NOMO-1 treated with DMSO at 0.1 percent for 48 hours (cell line): Measurements from ENCODE around the gene RAB13.
A peak's percentile ranks its signal among the peaks of the same experiment; 100 is the strongest.

Source experiments
- DNase-seq: peaks from one replicate; lab custom pipeline; 2025; ENCODE audit not compliant: unreplicated experiment; lab: John Stamatoyannopoulos, UW

The RAB13 gene

DNA sequence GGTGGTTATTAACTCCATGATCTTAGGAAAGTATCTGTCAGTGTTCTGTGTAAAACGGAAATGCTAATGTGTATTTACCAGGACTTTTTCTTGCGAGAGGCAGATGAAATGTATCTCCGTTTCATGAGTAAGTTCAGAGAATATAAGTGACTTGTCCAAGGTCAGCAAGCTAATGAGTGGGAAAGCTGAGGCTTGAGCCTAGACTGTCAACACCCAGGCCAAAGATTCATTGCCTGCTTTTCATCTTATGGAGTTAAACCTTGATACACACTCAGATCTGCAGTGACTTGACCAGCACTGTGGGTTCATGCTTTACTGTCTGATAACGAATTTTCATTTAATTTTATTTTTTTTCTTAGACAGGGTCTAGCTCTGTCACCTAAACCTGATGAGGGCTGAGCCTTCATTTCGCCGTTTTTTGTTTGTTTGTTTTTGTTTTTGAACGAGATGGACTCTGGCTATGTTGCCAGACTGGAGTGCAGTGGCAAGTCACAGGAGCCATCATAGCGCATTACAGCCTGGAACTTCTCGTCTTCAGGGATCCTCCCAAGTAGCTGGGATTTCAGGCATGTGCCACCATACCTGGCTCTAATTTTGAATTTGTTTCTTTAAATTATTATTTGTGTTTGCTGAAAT lies 7.7 kb downstream of the RAB13 start:
- no peak for DNase-seq

DNA sequence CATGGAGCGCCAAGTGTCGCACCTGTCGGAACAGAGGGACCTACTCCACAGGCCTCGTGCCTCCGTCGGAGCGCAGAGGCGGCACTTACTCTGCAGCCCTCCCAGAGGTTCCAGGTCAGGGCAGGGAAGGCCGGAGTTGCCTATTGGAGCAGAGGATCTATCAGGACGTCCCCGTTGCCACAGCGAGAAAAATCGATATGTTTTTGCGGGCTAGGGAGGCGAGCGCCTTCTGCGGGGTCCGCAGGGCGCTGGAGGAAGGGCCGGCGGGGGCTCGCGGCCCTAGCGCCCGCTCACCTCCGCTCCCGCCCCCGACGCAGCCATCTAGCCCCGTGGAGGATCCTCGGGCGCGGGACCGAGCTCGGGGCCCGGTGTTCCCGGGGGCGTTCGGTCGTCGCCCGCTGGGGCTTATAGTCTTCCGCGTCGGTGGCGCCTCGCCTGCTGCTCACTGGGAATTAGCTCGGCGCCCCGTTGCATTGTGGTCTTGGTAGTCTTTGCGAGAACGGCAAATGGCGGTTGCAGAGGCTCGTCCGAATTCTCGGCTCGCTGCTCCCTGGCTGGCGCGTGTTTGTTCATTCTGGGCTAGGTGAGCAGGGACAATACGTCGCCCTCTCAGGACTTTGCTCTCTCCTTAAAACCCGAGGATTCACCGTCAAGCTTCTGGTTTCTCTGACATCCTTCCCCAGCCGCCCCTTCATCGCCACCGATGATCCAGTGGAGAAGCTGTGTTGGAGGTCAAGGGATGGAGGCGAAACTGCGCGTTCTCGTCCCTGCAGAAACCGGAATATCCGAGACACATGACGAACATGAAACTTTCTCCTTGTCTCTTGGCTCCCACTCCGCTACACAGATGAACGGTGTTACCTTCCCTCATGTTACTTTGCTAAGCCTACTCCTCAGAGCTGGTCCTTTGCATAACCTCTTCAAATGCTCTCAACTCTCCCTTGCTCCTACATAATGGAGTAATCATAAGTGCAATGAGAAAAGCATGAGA lies 8.6 kb downstream of the RAB13 start, which contains the start of gene JTB:
Gene JTB, minus strand, starts transcription at position 425 of the 991 bp plus-strand sequence. Its CDS starts 422 bp downstream, at position 3.
- peak; percentile 79 for DNase-seq

DNA sequence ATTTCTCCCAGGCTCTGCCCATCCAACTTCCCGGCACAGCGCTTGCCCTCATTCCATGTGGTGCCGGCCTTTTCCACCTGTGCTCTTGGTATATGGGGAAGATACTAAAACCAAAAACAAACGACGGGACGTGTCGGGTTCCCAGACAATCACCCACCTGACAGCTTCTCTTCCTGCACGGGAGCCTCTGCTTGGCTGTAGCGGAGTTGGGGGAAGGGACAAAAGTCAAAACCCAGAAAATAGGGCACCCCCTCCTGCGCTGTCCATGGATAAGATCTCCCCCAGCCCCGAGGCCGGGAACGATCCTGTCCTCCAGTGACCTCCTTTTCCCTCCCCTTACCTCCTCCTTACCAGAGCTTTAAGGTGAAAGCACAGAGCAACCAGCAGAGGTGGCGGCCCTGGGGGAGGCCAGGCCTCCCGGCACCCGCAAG lies 9.3 kb downstream of the RAB13 start:
- no peak for DNase-seq

DNA sequence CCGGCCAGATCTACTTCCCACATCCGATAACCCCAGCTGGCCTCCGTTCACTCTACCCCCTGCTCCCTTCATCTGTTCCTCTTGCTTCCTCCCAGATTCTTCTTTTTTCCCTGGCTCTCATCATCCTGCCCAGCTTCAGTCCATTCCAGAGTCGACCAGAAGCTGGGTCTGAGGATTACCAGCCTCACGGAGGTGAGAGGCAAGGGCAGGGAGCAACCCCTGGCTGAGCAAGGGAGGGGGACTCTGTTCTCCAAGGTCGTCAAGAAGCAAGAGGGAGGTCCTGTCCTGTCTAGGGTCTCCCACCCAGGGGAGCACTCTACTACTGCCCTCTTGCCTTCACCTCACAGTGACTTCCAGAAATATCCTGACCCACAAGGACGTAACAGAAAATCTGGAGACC lies 12.6 kb downstream of the RAB13 start:
- no peak for DNase-seq

DNA sequence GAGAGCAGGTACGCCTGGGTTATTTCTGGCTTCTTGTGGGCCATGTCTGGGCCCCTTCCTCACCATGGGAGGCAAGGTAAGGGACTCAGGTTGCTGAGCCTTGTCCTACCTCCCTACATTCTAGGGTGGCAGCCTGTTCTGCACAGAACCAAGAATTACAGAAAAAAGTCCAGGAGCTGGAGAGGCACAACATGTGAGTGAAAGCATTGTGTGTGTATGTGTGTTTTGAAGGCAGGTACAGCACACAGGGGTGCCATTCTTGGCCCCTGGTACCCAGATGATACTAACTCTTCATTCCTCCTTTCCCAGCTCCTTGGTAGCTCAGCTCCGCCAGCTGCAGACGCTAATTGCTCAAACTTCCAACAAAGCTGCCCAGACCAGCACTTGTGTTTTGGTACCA lies 13.1 kb downstream of the RAB13 start:
- DNase-seq = no peak

DNA sequence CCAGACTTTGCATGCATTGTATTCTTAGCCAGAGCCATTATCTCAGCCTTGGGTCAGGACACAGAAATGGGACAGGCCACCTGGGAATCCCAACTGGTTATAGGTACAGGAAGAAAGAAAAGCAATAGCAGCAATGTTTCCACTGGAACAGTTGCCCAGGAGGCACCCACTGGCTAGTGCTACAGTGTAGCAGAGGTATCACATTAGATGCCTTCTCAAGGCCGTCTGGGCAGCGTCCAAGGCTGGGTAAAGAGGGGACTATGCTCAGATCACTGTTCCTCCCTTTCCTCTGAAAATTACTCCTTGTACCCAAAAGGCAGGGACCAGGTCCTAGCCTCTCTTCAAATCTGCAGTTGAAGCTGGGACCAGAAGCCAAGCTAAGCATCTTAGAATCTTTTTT lies 15.8 kb downstream of the RAB13 start:
- no peak for DNase-seq

DNA sequence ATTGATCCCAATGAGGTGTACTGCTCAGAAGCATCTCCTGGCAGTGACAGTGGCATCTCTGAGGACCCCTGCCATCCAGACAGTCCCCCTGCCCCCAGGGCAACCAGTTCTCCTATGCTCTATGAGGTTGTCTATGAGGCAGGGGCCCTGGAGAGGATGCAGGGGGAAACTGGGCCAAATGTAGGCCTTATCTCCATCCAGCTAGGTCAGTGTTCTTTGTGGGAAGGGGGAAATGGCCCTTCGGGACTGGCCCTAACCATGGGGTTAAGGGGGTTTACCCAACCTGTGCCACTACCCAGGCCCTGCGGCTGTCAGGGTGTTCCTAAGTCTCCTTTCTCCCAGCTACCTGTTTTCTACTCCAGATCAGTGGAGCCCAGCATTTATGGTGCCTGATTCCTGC lies 17.2 kb downstream of the RAB13 start:
- DNase-seq = no peak

DNA sequence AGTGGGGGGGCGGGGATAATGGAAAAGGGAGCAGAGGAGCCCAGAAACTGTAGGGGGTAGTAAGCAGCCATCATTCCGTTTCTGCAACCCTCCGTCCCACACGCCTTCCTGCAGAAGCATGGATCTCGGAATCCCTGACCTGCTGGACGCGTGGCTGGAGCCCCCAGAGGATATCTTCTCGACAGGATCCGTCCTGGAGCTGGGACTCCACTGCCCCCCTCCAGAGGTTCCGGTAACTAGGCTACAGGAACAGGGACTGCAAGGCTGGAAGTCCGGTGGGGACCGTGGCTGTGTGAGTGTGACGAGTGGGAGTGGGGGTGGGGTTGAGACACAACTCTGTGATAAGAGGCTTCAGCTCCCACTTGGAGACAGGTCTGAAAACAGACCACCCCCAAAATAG lies 17.7 kb downstream of the RAB13 start:
- no peak for DNase-seq

DNA sequence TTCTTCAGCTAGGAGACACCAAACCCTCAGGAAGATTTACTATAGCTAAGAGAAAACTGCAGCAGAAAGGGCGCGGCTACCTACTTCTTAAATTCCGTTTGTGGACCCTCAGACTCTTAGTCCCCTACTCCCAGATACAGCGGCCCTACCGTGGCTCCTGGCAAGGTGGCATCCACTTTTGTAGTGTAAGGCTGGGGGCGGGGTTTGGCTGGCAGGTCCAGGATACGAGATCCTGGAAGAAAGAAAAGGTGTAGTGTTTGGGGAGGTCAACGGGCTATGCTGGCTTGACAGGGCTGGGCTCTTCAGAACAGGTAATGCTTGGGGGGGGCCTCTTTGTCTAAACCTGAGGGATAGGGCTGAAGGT lies 18.2 kb downstream of the RAB13 start:
- no peak for DNase-seq

DNA sequence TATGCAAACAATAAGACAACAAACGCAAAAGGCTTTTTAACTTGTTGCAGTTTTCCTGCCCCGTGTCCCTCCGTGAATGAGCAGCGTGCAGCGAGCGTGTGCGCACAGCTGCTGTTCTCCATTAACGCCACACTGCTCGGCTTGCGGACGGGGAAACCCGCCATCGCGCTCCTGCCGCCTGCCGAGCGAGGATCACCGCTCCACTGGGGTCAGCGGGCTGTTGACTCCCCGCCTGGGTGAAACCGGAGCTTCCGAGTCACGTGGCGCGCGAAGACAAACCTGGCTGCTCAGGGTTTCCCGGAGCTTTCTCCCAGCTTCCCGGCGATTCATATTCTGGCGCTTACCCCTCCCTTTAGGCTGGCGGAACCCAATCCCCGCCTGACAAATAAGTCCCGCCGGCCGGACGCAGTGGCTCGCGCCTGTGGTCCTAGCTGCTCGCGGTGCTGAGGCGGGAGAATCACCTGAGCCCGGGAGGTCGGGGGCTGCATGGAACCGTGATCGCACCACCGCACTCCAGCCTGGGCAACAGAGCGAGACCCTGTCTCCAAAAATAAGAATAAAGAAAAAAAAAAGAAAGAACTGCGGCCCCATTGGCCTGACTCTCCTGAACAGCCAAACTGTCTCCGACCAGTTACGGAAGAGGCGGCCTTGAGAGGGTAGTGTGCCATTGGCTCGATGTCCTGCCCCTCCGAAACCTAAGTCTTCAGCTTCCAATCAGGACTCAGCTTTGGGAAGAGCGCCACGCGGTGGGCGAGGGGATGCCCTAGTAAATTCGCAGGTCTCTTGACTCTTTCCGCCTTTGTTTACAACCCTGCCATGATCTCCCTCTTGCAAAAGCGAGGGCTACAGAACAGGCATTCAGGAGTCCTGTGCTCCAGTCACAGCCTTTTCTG lies 18.8 kb downstream of the RAB13 start, which contains the start of gene CREB3L4:
Gene CREB3L4, plus strand, starts transcription at position 796 of the 893 bp plus-strand sequence. CDS start 624 bp downstream, outside the sequence.
- peak; percentile 99 for DNase-seq

DNA sequence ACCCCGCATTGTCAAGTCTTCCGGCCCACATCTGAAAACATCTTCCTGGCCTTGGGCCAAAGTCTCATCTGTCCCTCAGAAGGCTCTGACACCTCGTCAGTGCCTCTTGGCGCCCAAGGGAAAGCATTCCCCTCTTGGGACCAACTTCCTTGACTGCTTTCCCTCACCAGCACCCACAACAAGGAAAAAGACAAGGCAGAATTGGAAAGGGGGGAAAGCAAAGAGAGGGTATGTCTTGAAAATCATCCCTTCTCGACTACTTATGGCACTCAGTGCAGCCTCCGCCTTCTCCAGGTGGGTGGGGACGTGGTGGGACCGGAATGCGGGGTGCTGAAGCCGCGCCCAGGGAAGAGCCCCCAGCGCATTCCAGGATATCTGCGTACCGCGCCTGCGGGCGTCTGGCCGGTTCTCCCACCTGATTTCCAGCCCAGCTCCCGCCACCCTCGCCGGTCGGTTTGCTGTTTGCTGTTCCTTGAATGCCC lies 22.2 kb downstream of the RAB13 start:
- DNase-seq = no peak

DNA sequence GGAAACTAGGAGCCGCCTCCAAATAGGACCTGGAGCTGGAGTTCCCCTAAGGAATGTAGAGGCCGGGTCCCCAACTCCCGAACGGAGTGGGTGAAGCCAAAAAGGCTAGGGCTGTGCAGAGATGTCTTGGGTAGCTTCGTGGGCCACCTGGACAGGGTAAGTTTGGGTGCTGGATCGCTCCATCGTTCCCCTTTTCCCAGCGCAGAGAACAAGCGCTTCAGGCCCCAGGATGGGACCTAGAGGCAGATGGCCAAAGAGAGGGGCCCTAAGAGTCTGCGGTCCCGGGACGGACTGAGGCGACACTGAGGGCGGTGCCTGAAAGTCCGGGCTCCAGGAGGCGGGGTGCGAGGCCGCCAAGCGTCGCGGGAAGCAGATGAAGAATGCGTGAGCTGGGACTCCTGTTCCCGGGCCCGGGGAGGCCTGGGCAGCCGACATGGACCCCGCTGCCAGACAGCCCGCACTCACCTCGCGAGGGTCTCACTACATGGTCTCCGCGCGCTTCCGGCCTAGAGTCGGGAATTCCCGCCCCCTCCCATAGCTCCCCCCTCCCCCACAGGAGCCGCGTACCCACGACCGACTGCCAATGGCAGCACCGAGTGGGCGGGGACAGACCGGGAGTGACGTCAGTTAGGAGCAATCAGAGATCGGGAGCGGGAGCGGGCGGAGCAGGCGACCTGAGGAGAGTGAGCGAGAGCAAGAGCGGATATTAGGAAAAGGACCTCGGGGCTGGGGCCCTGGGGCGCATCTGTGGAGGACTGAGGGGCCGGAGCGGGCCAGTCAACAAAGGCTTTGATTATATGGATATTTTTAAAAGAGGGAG lies 22.9 kb downstream of the RAB13 start, which contains the start of gene SLC39A1:
Gene SLC39A1, minus strand, starts transcription at position 508 of the 820 bp plus-strand sequence. CDS start 822 bp downstream, outside the sequence.
- DNase-seq = peak; percentile 91

DNA sequence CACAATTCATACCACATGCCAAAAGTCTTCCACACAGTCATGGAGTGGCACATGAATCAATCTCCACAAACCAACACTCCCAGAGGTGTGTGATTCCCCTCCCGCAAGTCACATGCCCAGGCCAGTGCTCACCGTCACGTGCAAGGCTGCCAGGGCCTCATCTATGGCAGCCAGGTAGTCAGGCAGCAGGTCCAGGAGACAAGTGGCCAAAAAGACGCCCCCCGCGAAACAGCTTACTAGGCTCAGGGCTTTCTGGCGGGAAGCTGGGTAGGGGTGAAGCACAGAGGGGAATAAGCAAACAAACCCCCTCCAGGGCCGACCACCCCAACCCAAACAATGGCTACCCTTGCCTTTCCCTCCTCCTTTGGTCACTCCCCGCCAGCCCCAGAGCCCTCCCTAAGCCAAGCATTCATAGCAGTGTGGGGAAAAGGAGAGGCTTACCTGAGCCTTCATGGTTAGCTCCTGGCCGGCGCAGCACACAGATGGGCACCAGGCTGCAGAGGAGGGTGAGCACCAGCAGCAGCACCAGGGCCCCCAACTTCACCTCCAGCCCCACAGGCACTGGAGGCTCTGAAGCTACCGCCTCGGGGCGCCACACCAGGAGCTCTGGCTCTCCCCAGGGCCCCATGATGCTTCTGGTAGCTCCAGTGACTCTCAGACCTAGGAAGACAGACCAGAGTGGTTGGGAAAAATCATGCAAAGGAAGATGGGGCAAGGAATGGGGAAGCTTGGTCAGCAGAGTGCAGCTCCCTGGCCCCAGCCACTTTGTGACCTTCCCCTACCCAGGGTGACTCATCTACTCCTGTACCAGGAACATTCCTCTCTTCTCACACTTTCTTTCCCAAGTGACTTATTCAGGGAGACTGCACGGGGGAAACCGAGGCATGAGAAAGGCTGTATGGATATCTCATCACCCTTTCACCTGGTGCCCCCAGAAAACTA lies 23.8 kb downstream of the RAB13 start:
- no peak for DNase-seq

DNA sequence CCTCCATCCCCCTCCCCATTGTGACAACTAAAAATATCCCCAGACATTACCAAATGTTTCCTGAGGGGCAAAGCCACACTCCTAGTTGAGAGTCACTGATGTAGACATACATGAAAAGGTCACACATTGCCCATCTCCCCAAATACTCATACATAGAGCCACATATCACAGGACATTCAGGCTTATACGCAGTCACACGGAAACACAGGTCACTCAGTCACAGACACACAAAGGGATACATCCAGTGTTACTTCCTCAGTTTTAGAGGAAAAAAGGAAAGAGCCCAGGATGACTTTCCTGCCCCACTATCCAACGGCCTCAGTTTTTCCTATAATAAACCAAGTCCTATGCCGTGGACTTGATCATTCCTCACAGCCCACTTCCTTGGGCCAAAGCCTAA lies 24.7 kb downstream of the RAB13 start:
- no peak for DNase-seq

DNA sequence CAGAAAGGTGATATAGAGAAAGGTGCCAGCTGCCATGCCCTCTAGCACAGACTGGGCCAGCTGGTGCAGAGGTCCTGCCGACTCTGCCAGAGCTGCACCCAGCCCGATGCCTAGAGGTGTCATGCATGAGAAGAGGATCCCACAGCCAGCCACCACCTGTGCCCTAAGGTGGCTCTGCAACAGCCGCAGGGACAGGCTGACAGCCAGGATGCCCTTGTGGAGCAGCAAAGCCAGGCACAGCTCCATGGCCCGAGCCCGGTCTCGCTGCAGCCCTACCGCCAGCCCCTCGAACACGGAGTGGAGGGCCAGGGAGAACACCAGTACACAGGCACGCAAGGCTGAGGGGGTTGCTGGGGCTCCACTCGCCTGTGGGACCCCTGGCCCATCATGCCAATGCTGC lies 25.9 kb downstream of the RAB13 start:
- DNase-seq = no peak

DNA sequence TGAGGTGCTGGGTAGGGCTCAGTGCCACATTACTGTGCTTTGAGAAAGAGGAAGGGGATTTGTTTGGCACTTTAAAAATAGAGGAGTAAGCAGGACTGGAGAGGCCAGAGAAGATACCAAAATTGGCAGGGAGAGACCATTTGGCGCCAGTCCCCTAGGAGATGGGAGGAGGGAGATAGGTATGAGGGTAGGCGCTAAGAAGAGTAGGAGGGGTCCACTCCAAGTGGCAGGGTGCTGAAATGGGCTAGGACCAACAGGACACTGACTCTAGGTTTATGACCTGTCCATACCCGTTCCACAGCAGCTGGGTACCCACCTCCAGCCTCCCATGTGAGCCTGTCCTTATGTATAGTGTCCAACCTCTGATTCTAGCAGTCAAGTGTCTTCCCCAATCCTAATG lies 26.7 kb downstream of the RAB13 start:
- no peak for DNase-seq

DNA sequence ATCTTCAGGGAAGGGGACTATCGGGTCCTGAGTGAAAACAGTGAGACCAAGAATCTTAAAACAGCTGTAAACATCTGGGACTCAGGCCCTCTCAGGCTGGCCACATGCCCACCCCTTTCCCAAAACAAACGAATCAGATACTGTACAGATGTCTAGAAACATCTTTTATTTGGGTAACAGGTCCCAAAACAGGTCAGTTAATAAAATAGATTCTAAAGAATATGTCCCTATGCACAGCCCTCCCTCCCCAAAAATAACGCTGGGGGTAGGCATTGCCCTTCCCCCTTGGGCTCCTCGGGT lies 27.2 kb downstream of the RAB13 start:
- no peak for DNase-seq

DNA sequence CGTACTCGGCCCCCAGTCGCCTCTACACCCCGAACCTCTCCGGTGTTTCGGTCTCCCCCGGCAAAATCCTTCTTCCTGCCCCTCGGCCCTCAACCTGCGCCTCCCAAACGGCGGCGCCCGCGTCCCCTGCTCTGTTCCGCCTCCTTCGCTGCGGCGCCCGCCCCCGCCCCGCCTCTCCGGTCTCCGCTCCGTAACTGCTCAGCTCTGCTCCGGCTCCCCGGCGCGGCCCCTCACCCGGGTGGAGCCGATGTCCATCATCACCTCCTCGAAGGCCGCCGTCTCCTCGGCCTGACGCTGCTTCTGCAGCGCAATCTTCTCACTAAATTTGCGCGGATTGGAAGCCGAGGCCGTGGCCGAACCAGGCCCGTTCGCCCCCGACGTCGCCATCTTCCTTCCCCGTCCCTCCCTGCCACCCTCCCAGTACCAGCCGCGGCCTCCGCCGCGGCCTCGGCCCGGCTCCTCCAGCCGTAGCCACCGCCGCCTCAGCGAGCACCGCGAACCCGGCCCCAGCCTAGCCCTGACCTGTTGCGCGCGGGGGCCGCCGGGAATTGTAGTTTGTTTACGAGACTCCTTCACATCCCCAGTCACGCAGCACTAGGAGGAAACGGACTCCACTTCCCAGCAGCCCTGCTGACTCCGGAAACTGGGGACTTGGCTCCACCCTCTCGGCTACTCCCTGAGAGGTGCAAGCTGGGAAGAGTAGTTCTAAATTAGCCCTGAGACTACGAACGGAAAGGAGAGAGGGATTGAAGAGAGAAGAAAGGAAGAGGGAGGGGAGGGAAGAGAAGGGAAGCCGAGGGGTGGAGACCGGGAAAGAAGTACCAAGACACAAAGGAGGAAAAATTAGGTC lies 27.8 kb downstream of the RAB13 start, which contains the start of gene CRTC2:
Gene CRTC2, minus strand, starts transcription at position 502 of the 850 bp plus-strand sequence. Its CDS starts 115 bp downstream, at position 387.
- DNase-seq = peak; percentile 99
